Measurements from ENCODE around the gene EHD1.
A peak's percentile ranks its signal among the peaks of the same experiment; 100 is the strongest.

Gene EHD1

DNA sequence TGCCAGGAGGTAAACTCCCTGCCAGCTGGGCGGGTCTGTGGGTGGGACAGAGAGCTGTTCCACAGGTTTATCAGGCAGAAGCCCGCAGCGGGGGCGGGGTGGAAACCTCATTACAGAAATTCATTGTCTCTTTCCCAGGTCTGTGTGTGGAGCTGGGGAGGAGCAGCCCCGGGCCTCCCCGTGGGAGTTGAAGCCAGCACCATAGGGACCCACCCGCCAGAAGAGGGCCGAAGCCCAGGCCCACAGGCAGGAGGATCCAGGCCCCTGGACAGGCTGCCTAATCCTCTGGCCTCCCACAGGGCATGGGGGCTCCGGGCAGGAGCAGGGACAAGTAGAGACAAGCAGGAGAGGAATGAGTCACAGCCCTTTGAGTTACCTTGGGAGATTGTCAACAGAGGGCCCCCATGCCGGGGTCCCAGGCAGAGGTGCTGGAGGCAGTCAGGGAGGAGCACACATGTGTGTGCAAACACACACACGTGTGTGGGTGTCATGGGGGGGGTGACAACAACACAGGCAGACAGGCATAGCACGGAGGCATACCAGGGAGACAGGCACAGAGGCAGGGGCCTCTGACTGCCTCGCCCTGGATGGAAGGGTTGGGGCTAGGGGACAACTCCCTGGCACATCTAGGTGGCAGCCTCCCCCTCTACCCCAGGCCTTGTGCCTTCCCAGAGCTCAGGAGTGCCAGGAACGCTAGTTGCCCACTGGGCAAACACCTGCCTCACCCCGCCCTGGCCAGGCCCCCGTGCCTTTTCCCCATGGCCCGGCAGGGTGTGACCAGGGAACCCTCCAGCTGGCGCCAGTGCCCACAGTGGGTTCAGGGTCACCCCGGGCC, 35.4 kb downstream of the EHD1 start:
- Histone ChIP-seq H3K4me1 (ENCODE audit: low read length) (peaks cover 14% of the 10 kb centered on the region), H2AFZ (ENCODE audit: low read length) (no peak overlapping the region), H3K9me3 (replicated peaks; ENCODE audit: insufficient read depth, low read length) (no peaks in the 10 kb centered on the region), H3K4me3 (ENCODE audit: low read length) (no peak overlapping the region), H3K79me2 (ENCODE audit: low read length) (peaks cover 20% of the 10 kb centered on the region), H3K27ac (ENCODE audit: low read length) (no peak overlapping the region), H3K9me2 (replicated peaks; ENCODE audit: insufficient read depth, low read length) (no peaks in the 10 kb centered on the region), H3K9ac (ENCODE audit: low read length) (no peak overlapping the region; the same call in 1 of the 2 replicates), H4K20me1 (ENCODE audit: insufficient read depth, low read length) (no peaks in the 10 kb centered on the region), H3K36me3 (replicated peaks; ENCODE audit: insufficient read depth, low read length) (no peaks in the 10 kb centered on the region), H3K4me2 (ENCODE audit: low read depth, low read length) (peak overlapping the region; percentile 100; the same call in 1 of the 2 replicates), H3F3A (ENCODE audit: insufficient read depth, low read length) (no peaks in the 10 kb centered on the region), H3K27me3 (replicated peaks; ENCODE audit: insufficient read depth, low read length) (no peaks in the 10 kb centered on the region)
- TF ChIP-seq EZH2 (optimal IDR thresholded peaks at IDR 0.05; ENCODE audit: low read depth, low read length): no peak
- no peak for TF ChIP-seq CTCF (IDR thresholded peaks at IDR 0.05; ENCODE audit: low read length)
- no peak for TF ChIP-seq EZH2phosphoT487 (IDR thresholded peaks at IDR 0.05; ENCODE audit: low read length)
- no peak for DNase-seq

GRCh38 chr11:64842366-64842759, 36.1 kb downstream of the EHD1 start:
- Histone ChIP-seq H2AFZ (ENCODE audit: low read length) (no peak overlapping the region), H3K9ac (ENCODE audit: low read length) (no peak overlapping the region), H3K79me2 (ENCODE audit: low read length) (peaks cover 20% of the 10 kb centered on the region), H3K4me3 (ENCODE audit: low read length) (no peak overlapping the region), H3K4me1 (ENCODE audit: low read length) (peaks cover 11% of the 10 kb centered on the region), H3K9me3 (replicated peaks; ENCODE audit: insufficient read depth, low read length) (no peaks in the 10 kb centered on the region), H4K20me1 (ENCODE audit: insufficient read depth, low read length) (no peaks in the 10 kb centered on the region), H3K36me3 (replicated peaks; ENCODE audit: insufficient read depth, low read length) (no peaks in the 10 kb centered on the region), H3K4me2 (ENCODE audit: low read depth, low read length) (no peak overlapping the region), H3K27me3 (replicated peaks; ENCODE audit: insufficient read depth, low read length) (no peaks in the 10 kb centered on the region), H3K27ac (ENCODE audit: low read length) (no peak overlapping the region), H3F3A (ENCODE audit: insufficient read depth, low read length) (no peaks in the 10 kb centered on the region), H3K9me2 (replicated peaks; ENCODE audit: insufficient read depth, low read length) (no peaks in the 10 kb centered on the region)
- TF ChIP-seq EZH2 (optimal IDR thresholded peaks at IDR 0.05; ENCODE audit: low read depth, low read length) (no peak), CTCF (IDR thresholded peaks at IDR 0.05; ENCODE audit: low read length) (no peak), EZH2phosphoT487 (IDR thresholded peaks at IDR 0.05; ENCODE audit: low read length) (no peak)
- DNase-seq: no peak

DNA sequence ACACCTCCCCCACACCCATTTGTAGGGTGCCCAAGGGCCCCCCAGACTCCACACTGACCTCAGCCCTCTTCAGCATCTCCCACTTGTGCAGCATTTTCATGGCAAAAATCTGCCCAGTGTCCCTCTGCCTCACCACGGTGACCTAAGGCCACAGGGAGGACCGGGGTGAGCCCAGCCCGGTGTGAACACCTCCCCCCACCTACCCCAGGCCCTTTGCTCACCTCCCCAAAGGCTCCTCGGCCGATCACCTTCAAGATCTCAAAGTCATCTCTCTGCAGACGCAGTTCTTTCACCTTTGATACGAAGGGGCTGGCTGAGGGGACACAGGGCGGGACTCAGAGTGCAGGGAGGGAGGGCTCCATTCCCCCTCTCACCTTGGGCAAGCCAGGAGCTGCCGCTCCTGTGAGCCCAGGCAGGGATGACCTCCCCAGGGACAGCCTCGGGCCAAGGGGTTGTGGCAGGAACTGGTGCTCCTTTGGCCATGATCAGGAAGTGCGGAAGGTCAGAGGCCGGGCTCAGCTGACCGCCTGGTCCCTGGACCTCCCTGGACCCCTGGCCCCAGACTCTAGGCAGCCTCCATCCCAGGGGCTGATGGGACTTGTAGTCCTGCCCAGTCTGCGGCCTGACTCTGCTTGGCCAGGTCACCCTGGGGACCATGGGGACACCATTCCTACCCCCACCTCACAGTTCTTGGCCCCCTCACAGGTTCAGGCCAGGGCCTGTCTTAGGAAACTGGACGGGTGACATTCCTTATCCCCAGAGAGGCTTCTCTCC, 36.6 kb downstream of the EHD1 start:
- Histone ChIP-seq H3K27me3 (replicated peaks; ENCODE audit: insufficient read depth, low read length) (no peaks in the 10 kb centered on the region), H3F3A (ENCODE audit: insufficient read depth, low read length) (no peaks in the 10 kb centered on the region), H3K4me2 (ENCODE audit: low read depth, low read length) (no peak overlapping the region), H3K27ac (ENCODE audit: low read length) (no peak overlapping the region), H3K36me3 (replicated peaks; ENCODE audit: insufficient read depth, low read length) (no peaks in the 10 kb centered on the region), H3K4me1 (ENCODE audit: low read length) (peaks cover 9% of the 10 kb centered on the region), H3K4me3 (ENCODE audit: low read length) (no peak overlapping the region), H3K9me3 (replicated peaks; ENCODE audit: insufficient read depth, low read length) (no peaks in the 10 kb centered on the region), H3K9me2 (replicated peaks; ENCODE audit: insufficient read depth, low read length) (no peaks in the 10 kb centered on the region), H3K79me2 (ENCODE audit: low read length) (peaks cover 20% of the 10 kb centered on the region), H4K20me1 (ENCODE audit: insufficient read depth, low read length) (no peaks in the 10 kb centered on the region), H2AFZ (ENCODE audit: low read length) (no peak overlapping the region), H3K9ac (ENCODE audit: low read length) (no peak overlapping the region)
- no peak for DNase-seq
- TF ChIP-seq EZH2 (optimal IDR thresholded peaks at IDR 0.05; ENCODE audit: low read depth, low read length): no peak
- no peak for TF ChIP-seq EZH2phosphoT487 (IDR thresholded peaks at IDR 0.05; ENCODE audit: low read length)
- no peak for TF ChIP-seq CTCF (IDR thresholded peaks at IDR 0.05; ENCODE audit: low read length)

All from MM.1S (cell line).